Endothelial cell (in vitro differentiated cells): ENCODE data around the gene CREBBP. TPM values are rescaled to one million over a fixed set of nuclear protein-coding genes. Genes with fewer than 3 reads are reported as not detected.

ENCODE experiments used
- DNase-seq: peaks from one replicate; pipeline ENCODE4 v3.0.0; 2021; ENCODE audit warnings: low spot score
- H3K27ac Mint-ChIP-seq: one replicate; pipeline ENCODE4 v1.8.0; 2021; ENCODE audit warnings: mixed read lengths, inconsistent platforms; ENCODE audit not compliant: unreplicated experiment
- H3K27me3 Mint-ChIP-seq: one replicate; pipeline ENCODE4 v1.8.0; 2021; ENCODE audit warnings: mild to moderate bottlenecking, moderate library complexity, mixed read lengths, inconsistent platforms; ENCODE audit not compliant: unreplicated experiment
- H3K36me3 Mint-ChIP-seq: one replicate; pipeline ENCODE4 v1.8.0; 2021; ENCODE audit warnings: mild to moderate bottlenecking, low read depth, mixed read lengths, inconsistent platforms; ENCODE audit not compliant: unreplicated experiment
- H3K4me1 Mint-ChIP-seq: one replicate; pipeline ENCODE4 v1.8.0; 2021; ENCODE audit warnings: mild to moderate bottlenecking, mixed read lengths, inconsistent platforms; ENCODE audit not compliant: unreplicated experiment
- H3K4me3 Mint-ChIP-seq: one replicate; pipeline ENCODE4 v1.8.0; 2021; ENCODE audit warnings: mild to moderate bottlenecking, mixed read lengths, inconsistent platforms; ENCODE audit not compliant: unreplicated experiment
- H3K9me3 Mint-ChIP-seq: one replicate; pipeline ENCODE4 v1.8.0; 2021; ENCODE audit warnings: mixed read lengths, inconsistent platforms; ENCODE audit not compliant: unreplicated experiment
- CTCF ChIP-seq: fragments of 200-600 bp; sonication (generic); IDR thresholded peaks from one replicate; pipeline ENCODE4 v1.5.0; 2021; ENCODE audit warnings: antibody characterized with exemption; ENCODE audit not compliant: unreplicated experiment
- total RNA-seq: library from RNA; stranded (reverse); fragmentation: NEBNext Ultra II Directional; extraction: Animal tissue kit (Norgen Biotek cat#: 25700); gene quantifications from one replicate; pipeline ENCODE4 v1.2.1, GENCODE V29; 2021; ENCODE audit not compliant: unreplicated experiment

CREBBP gene
- total RNA-seq, 1 donor from 2014 or later, result 66.3 TPM

GRCh38 chr16:3752984-3753383 is 127.5 kb downstream of the CREBBP start:
- DNase-seq, result no peak
- Mint-ChIP-seq H3K36me3 (peaks cover 30% of the 10 kb centered on the region), H3K4me3 (no peak overlapping the region), H3K27me3 (peaks cover 4% of the 10 kb centered on the region), H3K27ac (no peak overlapping the region), H3K9me3 (no peaks in the 10 kb centered on the region), H3K4me1 (no peaks in the 10 kb centered on the region)
- TF ChIP-seq CTCF, result no peak

GRCh38 chr16:3751878-3752277 is 128.6 kb downstream of the CREBBP start:
- H3K27ac Mint-ChIP-seq, result peak overlapping the region; percentile 59
- no peaks in the 10 kb centered on the region for H3K9me3 Mint-ChIP-seq
- H3K4me3 Mint-ChIP-seq, result no peak overlapping the region
- H3K27me3 Mint-ChIP-seq, result peaks cover 4% of the 10 kb centered on the region
- no peak for TF ChIP-seq CTCF
- no peaks in the 10 kb centered on the region for H3K4me1 Mint-ChIP-seq
- DNase-seq, result no peak
- peaks cover 28% of the 10 kb centered on the region for H3K36me3 Mint-ChIP-seq

GRCh38 chr16:3748307-3748706 is 132.2 kb downstream of the CREBBP start:
- no peak overlapping the region for H3K4me3 Mint-ChIP-seq
- DNase-seq, result no peak
- no peaks in the 10 kb centered on the region for H3K4me1 Mint-ChIP-seq
- H3K36me3 Mint-ChIP-seq, result peaks cover 51% of the 10 kb centered on the region
- H3K27me3 Mint-ChIP-seq, result peaks cover 8% of the 10 kb centered on the region
- H3K27ac Mint-ChIP-seq, result peak overlapping the region; percentile 30
- H3K9me3 Mint-ChIP-seq, result no peaks in the 10 kb centered on the region
- TF ChIP-seq CTCF, result no peak

- no peak for DNase-seq
- no peak for TF ChIP-seq CTCF
- Mint-ChIP-seq H3K4me1 (no peaks in the 10 kb centered on the region), H3K4me3 (no peak overlapping the region), H3K36me3 (peaks cover 57% of the 10 kb centered on the region), H3K27ac (no peak overlapping the region), H3K9me3 (no peaks in the 10 kb centered on the region), H3K27me3 (peaks cover 4% of the 10 kb centered on the region)
These were observed 134.7 kb downstream of the CREBBP start for GRCh38 chr16:3745751-3746355.

GRCh38 chr16:3744018-3744417 is 136.5 kb downstream of the CREBBP start:
- Mint-ChIP-seq H3K36me3 (peaks cover 60% of the 10 kb centered on the region), H3K4me1 (peaks cover 2% of the 10 kb centered on the region), H3K27me3 (peaks cover 4% of the 10 kb centered on the region), H3K9me3 (no peaks in the 10 kb centered on the region), H3K4me3 (no peak overlapping the region), H3K27ac (no peak overlapping the region)
- TF ChIP-seq CTCF, result no peak
- DNase-seq, result no peak
